Ovary (tissue), 9 donors: Measurements from ENCODE around the gene DPP4. TPM values are rescaled to one million over a fixed set of nuclear protein-coding genes. Genes with fewer than 3 reads are reported as not detected.

Source experiments
- DNase-seq, 5 donors: peaks; one replicate each; pipeline ENCODE4 v3.0.0-alpha.2; 2019 to 2020
- H3K27ac ChIP-seq, 2 donors: fragments of 200-600 bp; one replicate each; pipeline versions ENCODE4 v1.5.1 to v1.8.0; 2019 to 2022
- H3K27me3 ChIP-seq: fragments of 200-600 bp; one replicate; pipeline ENCODE4 v1.8.0; 2022
- H3K36me3 ChIP-seq: fragments of 200-600 bp; sonication (generic); one replicate; pipeline ENCODE4 v1.5.1; 2019
- H3K4me1 ChIP-seq: one replicate; pipeline ENCODE4 v1.8.1; 2013; ENCODE audit warnings: mild to moderate bottlenecking, moderate library complexity; ENCODE audit not compliant: insufficient read depth
- H3K4me3 ChIP-seq: fragments of 200-600 bp; sonication (generic); one replicate; pipeline ENCODE4 v1.5.1; 2017
- H3K9me3 ChIP-seq, 2 donors: fragments of 200-600 bp in 1 of 2; sonication (generic) in 1 of 2; one replicate each; pipeline versions ENCODE4 v1.5.1 to v1.8.1; 2013 to 2019; ENCODE audit warnings: mild to moderate bottlenecking in 1 of 2, moderate library complexity in 1 of 2
- EP300 ChIP-seq: sonication (generic); formaldehyde crosslinking; IDR thresholded peaks from one replicate; pipeline ENCODE4 v1.6.1; 2017; ENCODE audit warnings: antibody characterized with exemption
- POLR2A ChIP-seq: fragments of 450-650 bp; IDR thresholded peaks from one replicate; pipeline ENCODE4 v1.6.1; 2017; ENCODE audit warnings: antibody characterized with exemption, mild to moderate bottlenecking, moderate library complexity
- WGBS, 3 donors: extraction: QIAGEN DNeasy Blood & Tissue Kit in 1 of 3; methylation state at CpG; one replicate each; pipeline versions ENCODE4 v1.1.5 to v1.1.7; 2013 to 2017; 5-methylcytosine and 5-hydroxymethylcytosine counted together
- intact Hi-C, 4 donors: fragments of 100-400 bp; cut with DNase I; formaldehyde crosslinking; loops; one replicate each; pipeline versions ENCODE4 v1.11.0 to v1.15.1; 2022 to 2023
- polyA plus RNA-seq, 2 donors: library from polyadenylated mRNA; stranded (reverse); fragments of 200-250 nt in 1 of 2; fragments of 350-450 nt in 1 of 2; fragmentation: Illumina TruSeq in 1 of 2; extraction: RNeasy Lipid Tissue Mini Kit (QIAGEN cat#74804) in 1 of 2; gene quantifications; one replicate each; pipeline ENCODE4 v1.2.3, GENCODE V29; 2013 to 2014
- total RNA-seq, 7 donors: library from RNA; depleted of rRNA in 2 of 7; stranded (reverse); fragments of >200 nt in 2 of 7; fragmentation: NEBNext Ultra II Directional in 3 of 7; extraction: Animal tissue kit (Norgen Biotek cat#: 25700) in 3 of 7; gene quantifications; one replicate each; pipeline versions ENCODE4 v1.1.0 to v1.2.4, GENCODE V29; 2016 to 2023
- TF ChIP-seq, protein P1 (sequence below), 3 donors: fragments of 450-650 bp in 2 of 3; fragments of 200-600 bp in 1 of 3; IDR thresholded peaks; one replicate each; pipeline versions ENCODE4 v1.5.1 to v1.8.0; 2016 to 2022; ENCODE audit warnings: antibody characterized with exemption in 3 of 3, mild to moderate bottlenecking in 1 of 3
- donor health status: DM: no; HTN: no; CAD: no; lungs with moderate emphysema.
- donor health status: DM: no; HTN: no; CAD: no.
- donor health status: Bipolar disorder and iron deficiency.
- donor health status: DM: yes; HTN: yes; CAD: no.
- donor health status: DM: no; HTN: no; CAD: no.
- donor health status: DM: yes; HTN: yes; CAD: no.

Gene DPP4
- total and polyA plus RNA-seq, 9 donors = 0.71 to 46.6 (median 3.7) TPM

DNA sequence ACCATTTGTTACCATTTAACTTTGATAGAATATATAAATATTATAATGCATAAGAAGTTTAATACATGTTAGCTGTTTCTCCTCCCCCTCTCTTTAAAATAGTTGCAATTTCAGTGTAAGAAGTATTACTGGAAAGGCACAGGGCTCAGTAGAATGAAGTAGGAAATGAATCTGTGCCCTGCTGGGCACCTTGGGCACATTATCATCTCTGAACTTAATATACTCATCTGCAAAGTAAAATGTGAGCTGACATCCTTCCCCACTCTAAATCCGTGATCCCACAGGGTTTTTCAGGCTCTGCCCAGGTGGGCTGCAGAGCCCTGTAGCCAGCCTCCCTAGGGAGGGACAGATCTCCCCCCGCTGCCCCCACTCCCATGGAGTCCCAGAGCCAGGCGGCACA lies 56.8 kb downstream of the DPP4 start:
- Histone ChIP-seq H3K4me3 (no peak overlapping the region), H3K27me3 (no peaks in the 10 kb centered on the region), H3K9me3 (no peaks in the 10 kb centered on the region), H3K36me3 (no peaks in the 10 kb centered on the region), H3K4me1 (peaks cover 3% of the 10 kb centered on the region), H3K27ac (no peak overlapping the region)
- intact Hi-C loops = no loop called here
- TF ChIP-seq, protein P1, sequence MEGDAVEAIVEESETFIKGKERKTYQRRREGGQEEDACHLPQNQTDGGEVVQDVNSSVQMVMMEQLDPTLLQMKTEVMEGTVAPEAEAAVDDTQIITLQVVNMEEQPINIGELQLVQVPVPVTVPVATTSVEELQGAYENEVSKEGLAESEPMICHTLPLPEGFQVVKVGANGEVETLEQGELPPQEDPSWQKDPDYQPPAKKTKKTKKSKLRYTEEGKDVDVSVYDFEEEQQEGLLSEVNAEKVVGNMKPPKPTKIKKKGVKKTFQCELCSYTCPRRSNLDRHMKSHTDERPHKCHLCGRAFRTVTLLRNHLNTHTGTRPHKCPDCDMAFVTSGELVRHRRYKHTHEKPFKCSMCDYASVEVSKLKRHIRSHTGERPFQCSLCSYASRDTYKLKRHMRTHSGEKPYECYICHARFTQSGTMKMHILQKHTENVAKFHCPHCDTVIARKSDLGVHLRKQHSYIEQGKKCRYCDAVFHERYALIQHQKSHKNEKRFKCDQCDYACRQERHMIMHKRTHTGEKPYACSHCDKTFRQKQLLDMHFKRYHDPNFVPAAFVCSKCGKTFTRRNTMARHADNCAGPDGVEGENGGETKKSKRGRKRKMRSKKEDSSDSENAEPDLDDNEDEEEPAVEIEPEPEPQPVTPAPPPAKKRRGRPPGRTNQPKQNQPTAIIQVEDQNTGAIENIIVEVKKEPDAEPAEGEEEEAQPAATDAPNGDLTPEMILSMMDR (IDR thresholded peaks at IDR 0.05) = no peak
- no peak for TF ChIP-seq POLR2A
- TF ChIP-seq EP300 = no peak
- no peak for DNase-seq
- WGBS, 3 donors = 94 to 99% (median 96%) methylated on average over 3 of the region's 3 CpGs

DNA sequence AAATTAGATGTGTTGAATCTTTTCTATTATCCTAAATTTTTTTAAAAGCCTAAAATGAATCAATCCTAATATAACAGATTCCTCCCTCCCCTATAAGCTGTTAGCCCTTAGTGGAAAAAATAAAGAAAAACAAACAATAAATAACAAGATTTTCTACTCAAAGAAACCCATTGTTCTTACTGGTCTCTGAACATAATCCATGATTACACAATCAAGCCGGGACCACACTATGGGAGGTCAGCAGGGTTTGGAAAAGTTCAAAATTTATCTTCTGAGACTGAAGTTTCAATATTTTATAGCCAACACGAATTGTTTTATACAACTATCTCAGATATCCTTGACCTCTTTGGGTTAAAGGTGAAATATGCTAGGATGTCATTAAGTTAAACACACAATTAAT lies 57.9 kb downstream of the DPP4 start:
- H3K4me3 ChIP-seq = no peak overlapping the region
- H3K27ac ChIP-seq = no peak overlapping the region
- H3K4me1 ChIP-seq = peaks cover 3% of the 10 kb centered on the region
- intact Hi-C loops = no loop called here
- 25 to 51% (median 41%) methylated on average over 2 of the region's 2 CpGs for WGBS, 3 donors
- no peaks in the 10 kb centered on the region for H3K36me3 ChIP-seq
- no peaks in the 10 kb centered on the region for H3K9me3 ChIP-seq
- DNase-seq = no peak
- TF ChIP-seq POLR2A = no peak
- no peak for TF ChIP-seq EP300
- TF ChIP-seq, protein P1 (IDR thresholded peaks at IDR 0.05) = no peak
- no peaks in the 10 kb centered on the region for H3K27me3 ChIP-seq

DNA sequence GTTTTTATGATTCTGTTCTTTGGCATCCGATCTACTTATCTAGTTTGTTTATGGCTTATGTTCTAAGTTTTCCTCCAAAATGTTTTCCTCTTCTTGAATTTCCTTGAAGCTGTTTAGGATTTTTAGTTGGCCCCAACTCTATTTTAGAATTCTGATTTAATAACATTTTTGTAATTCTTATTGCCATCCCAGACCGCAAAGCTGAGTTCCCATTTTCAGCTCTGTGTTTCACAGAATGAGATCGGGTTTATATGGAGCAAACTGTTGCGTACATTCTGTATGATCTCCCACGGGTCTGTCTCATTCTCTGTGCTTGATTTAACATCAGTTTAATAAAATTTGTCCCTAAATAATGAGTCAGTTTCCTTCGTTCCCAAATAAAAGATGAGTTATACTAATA lies 59.3 kb downstream of the DPP4 start:
- H3K4me1 ChIP-seq = peaks cover 3% of the 10 kb centered on the region
- TF ChIP-seq EP300 (no peak), POLR2A (no peak)
- TF ChIP-seq, protein P1 (IDR thresholded peaks at IDR 0.05) = no peak
- H3K4me3 ChIP-seq = no peak overlapping the region
- H3K9me3 ChIP-seq = no peaks in the 10 kb centered on the region
- H3K36me3 ChIP-seq = no peaks in the 10 kb centered on the region
- H3K27ac ChIP-seq = peak overlapping the region in 1 of 2 donors; percentile 10
- intact Hi-C loops = no loop called here
- no peaks in the 10 kb centered on the region for H3K27me3 ChIP-seq
- DNase-seq = no peak
- 7 to 17% (median 9%) methylated on average over 6 of the region's 6 CpGs for WGBS, 3 donors

DNA sequence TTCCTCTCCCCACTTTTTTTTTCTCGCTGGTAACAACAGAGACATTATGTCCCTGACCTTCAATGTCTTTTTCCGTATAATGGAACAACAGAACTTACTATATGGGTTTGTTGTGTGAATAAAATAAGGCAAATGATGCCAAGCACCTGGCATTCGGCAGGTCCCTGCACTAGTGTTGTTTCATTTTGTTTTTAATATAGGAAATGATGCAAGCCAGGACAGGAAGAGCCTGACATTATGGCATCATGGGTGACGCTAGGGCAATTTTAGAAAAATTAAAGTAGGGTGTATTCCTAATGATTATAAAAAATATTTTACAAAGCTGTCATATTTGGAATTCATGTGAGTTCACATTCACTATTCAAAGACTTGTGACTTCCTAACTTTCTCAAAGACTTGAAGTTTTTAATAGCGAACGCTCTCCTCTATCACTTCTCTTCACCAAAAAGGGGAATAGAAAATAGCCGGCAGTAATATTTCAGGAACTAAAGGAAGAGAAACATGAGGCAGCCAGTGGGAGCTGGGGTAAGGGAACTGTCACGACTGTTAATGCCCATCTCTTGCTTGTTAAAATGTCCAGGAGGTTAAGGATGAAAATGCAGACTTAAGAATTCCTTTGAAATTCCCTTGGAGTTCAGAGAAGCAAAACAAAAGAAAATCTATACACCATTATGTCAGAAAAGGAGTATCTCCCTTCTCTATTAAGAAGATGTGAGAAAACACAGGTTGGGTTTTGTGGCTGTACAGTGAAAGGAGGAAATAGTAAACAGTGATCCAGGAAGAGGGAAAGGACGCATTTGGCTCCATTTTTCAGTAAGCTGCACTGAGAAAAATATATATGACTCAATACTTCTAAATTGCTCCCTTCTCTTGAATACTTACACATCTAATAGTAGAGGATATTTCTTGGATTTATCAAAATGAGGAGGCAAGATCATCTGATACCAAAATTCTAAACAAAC lies 60.2 kb downstream of the DPP4 start:
- peak overlapping the region in 1 of 2 donors; percentile 10 for H3K27ac ChIP-seq

More for the DNA sequence above, 60.2 kb downstream of the DPP4 start:
- peaks cover 3% of the 10 kb centered on the region for H3K4me1 ChIP-seq
- no peaks in the 10 kb centered on the region for H3K9me3 ChIP-seq
- 42 to 60% (median 42%) methylated on average over 9 of the region's 9 CpGs for WGBS, 3 donors
- intact Hi-C loops = no loop called here
- H3K27me3 ChIP-seq = no peaks in the 10 kb centered on the region
- no peaks in the 10 kb centered on the region for H3K36me3 ChIP-seq
- DNase-seq = no peak
- TF ChIP-seq, protein P1 (IDR thresholded peaks at IDR 0.05) = no peak
- TF ChIP-seq EP300 = no peak
- no peak for TF ChIP-seq POLR2A
- no peak overlapping the region for H3K4me3 ChIP-seq
